HG03469 (cell line): ENCODE measurements around the gene FGA.

ENCODE experiments used
- ATAC-seq: cut with Tn5 transposase; IDR thresholded peaks from one replicate; pipeline ENCODE4 v1.9.1; 2021; ENCODE audit warnings: mild to moderate bottlenecking, moderate library complexity, moderate number of reproducible peaks; ENCODE audit not compliant: unreplicated experiment

The FGA gene

GRCh38 chr4:154549894-154550790 is 40.4 kb downstream of the FGA start, which contains the start of gene PLRG1:
Gene PLRG1 (minus strand): TSS chr4:154550400. CDS start chr4:154550308, 92 bp downstream.
- peak; percentile 98 for ATAC-seq

- no peak for ATAC-seq
Observed at GRCh38 chr4:154545689-154546088, 44.9 kb downstream of the FGA start.

DNA sequence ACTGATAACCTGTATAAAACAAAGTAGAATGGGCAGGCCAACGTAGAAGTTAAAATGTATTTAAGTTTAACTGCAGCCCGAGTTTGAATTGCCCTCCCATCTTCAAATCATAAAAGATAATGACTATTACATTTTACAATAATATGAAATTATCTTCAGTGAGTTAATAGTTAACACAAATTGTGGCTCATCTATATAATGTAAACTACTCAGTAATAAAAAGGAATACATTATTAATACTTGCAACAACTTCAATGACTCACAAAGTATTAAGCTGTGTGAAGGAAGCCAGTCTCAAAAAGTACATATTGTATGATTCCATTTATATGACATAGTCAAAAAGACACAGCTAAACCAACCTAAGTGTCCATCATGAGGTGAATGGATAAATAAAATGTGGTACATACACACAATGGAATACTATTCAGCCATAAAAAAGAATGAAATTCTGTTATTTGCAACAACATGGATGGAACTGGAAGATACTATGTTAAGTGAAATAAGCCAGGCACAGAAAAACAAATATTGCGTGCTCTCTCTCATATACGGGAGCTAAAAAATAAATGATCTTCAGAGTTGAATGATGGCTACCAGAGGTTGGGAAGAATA is 48.2 kb downstream of the FGA start:
- no peak for ATAC-seq
